HL-60 (cell line): ENCODE data around the gene YWHAQ.

Experiments used
- CTCF ChIP-seq: IDR thresholded peaks from one replicate; pipeline ENCODE4 v1.5.1; 2011; ENCODE audit warnings: low read length, control low read depth, inconsistent platforms; ENCODE audit not compliant: insufficient read depth
- POLR2AphosphoS5 ChIP-seq: IDR thresholded peaks from 2 replicates; pipeline ENCODE4 v1.6.1; 2012; ENCODE audit warnings: low read depth

GRCh38 chr2:9538000-9538507 is 92.7 kb downstream of the YWHAQ start:
- TF ChIP-seq CTCF (no peak), POLR2AphosphoS5 (no peak)
